Right lobe of liver (tissue), 6 donors: Measurements from ENCODE around the gene DLD. TPM values are rescaled to one million over a fixed set of nuclear protein-coding genes. Genes with fewer than 3 reads are reported as not detected.
A peak's percentile ranks its signal among the peaks of the same experiment; 100 is the strongest.

Experiments used
- ATAC-seq, 4 donors: fragments of 200-7000 bp; cut with Tn5 transposase; one replicate each; pipeline ENCODE4 v1.9.1; 2020; ENCODE audit warnings: mild to moderate bottlenecking in 4 of 4, moderate library complexity in 4 of 4
- DNase-seq, 3 donors: peaks; one replicate each; pipeline ENCODE4 v3.0.0-alpha.2; 2020
- H3K27ac ChIP-seq, 3 donors: fragments of 200-600 bp; one replicate each; pipeline ENCODE4 v1.8.0; 2022
- H3K27me3 ChIP-seq, 2 donors: fragments of 200-600 bp; one replicate each; pipeline ENCODE4 v1.8.0; 2022
- H3K36me3 ChIP-seq, 4 donors: fragments of 200-600 bp; sonication (generic) in 1 of 4; one replicate each; pipeline versions ENCODE4 v1.5.1 to v1.8.0; 2017 to 2022; ENCODE audit warnings: control low read depth in 1 of 4
- H3K4me1 ChIP-seq, 4 donors: fragments of 200-600 bp; sonication (generic) in 1 of 4; one replicate each; pipeline versions ENCODE4 v1.5.1 to v1.8.0; 2017 to 2022; ENCODE audit warnings: control low read depth in 1 of 4
- H3K4me3 ChIP-seq, 3 donors: fragments of 200-600 bp; one replicate each; pipeline ENCODE4 v1.8.0; 2022
- H3K9me3 ChIP-seq, 4 donors: fragments of 200-600 bp; sonication (generic) in 1 of 4; one replicate each; pipeline versions ENCODE4 v1.5.1 to v1.8.0; 2017 to 2022; ENCODE audit warnings: control low read depth in 1 of 4
- POLR2A ChIP-seq: fragments of 450-650 bp; IDR thresholded peaks from one replicate; pipeline ENCODE4 v1.6.1; 2017; ENCODE audit warnings: antibody characterized with exemption, mild to moderate bottlenecking
- WGBS: methylation state at CpG from one replicate; pipeline ENCODE4 v1.1.6; 2018; ENCODE audit warnings: low coverage, low lambda C conversion rate; ENCODE audit not compliant: insufficient coverage; ENCODE audit errors: missing lambda C conversion rate; 5-methylcytosine and 5-hydroxymethylcytosine counted together
- intact Hi-C, 2 donors: fragments of 100-400 bp; cut with DNase I; formaldehyde crosslinking; loops; one replicate each; pipeline versions ENCODE4 v1.11.2 to v1.14.1; 2022
- total RNA-seq, 6 experiments: library from RNA; depleted of rRNA in 2 of 6; stranded (reverse); fragments of >200 nt in 2 of 6; fragmentation: NEBNext Ultra II Directional in 3 of 6; extraction: Animal tissue kit (Norgen Biotek cat#: 25700) in 3 of 6; gene quantifications; one replicate each; pipeline versions ENCODE4 v1.1.0 to v1.2.4, GENCODE V29; 2016 to 2023
- TF ChIP-seq, protein P1 (sequence below), 4 donors: fragments of 200-600 bp in 3 of 4; fragments of 450-650 bp in 1 of 4; IDR thresholded peaks; one replicate each; pipeline versions ENCODE4 v1.5.1 to v1.8.0; 2016 to 2022; ENCODE audit warnings: antibody characterized with exemption in 4 of 4, mild to moderate bottlenecking in 2 of 4
- donor health status: DM: no; HTN: yes; CAD: no.
- donor health status: DM: no; HTN: no; CAD: no.
- donor health status: DM: no; HTN: no; CAD: no.
- donor health status: DM: no; HTN: yes; CAD: no.
- donor health status: DM: no; HTN: yes; CAD: no.

The DLD gene
- total RNA-seq, 6 experiments from 2014 or later = 51.5 to 69.4 (median 61.0) TPM

DNA sequence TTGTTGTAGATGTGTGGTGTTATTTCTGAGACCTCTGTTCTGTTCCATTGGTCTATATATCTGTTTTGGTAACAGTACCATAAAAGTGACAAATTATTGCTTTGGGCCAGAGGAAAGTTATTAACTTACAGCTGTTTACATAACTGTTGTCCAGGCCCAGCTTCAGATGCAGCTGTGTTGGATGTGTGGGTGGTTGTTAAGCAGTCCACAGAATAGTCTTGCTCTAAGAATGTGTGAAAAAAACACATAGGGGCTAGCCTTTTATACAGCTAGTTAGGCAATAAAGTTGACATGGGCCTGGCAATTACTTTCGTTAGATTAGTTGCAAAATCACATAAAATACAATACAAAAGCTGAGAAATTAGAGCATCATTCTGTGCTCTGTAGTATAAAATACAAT is 31.9 kb downstream of the DLD start:
- H3K9me3 ChIP-seq = no peaks in the 10 kb centered on the region
- WGBS = 60% methylated on average over 1 of the region's 1 CpG
- intact Hi-C loops = no loop called here

DNA sequence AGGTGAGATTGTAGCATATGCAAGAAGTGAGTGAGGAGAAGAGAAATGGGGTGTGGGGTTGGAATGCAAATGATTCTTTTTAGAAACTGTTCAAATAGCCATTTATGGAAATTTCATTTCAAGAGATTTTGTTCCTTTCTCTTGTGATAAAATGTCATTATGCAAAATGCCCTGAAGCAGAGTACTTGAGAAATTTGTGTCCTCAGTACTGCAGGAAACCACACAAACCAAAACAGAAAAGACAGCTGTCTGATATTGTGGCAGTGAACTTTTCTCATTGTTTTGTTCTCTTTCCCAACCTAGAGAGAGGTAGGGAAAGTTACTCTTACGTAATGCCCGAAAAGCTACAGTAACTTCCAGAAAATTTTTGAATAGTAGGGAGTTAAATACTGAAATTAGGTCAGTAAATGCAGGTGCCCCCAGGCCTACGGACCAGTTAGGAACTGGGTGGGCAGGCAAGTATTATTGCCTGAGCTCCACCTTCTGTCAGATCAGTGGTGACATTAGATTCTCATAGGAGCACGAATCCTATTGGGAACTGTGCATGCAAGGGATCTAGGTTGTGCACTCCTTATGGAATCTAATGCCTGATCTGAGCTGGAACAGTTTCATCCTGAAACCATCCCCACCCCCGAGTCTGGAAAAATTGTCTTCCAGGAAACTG is 34.0 kb downstream of the DLD start:
- Histone ChIP-seq H3K4me3 (no peak overlapping the region), H3K27ac (no peak overlapping the region), H3K4me1 (no peaks in the 10 kb centered on the region), H3K36me3 (peaks cover 0 to 26% (median under 1%) of the 10 kb centered on the region in 4 donors), H3K9me3 (no peaks in the 10 kb centered on the region), H3K27me3 (no peaks in the 10 kb centered on the region)
- DNase-seq = no peak
- no peak for TF ChIP-seq POLR2A
- TF ChIP-seq, protein P1, sequence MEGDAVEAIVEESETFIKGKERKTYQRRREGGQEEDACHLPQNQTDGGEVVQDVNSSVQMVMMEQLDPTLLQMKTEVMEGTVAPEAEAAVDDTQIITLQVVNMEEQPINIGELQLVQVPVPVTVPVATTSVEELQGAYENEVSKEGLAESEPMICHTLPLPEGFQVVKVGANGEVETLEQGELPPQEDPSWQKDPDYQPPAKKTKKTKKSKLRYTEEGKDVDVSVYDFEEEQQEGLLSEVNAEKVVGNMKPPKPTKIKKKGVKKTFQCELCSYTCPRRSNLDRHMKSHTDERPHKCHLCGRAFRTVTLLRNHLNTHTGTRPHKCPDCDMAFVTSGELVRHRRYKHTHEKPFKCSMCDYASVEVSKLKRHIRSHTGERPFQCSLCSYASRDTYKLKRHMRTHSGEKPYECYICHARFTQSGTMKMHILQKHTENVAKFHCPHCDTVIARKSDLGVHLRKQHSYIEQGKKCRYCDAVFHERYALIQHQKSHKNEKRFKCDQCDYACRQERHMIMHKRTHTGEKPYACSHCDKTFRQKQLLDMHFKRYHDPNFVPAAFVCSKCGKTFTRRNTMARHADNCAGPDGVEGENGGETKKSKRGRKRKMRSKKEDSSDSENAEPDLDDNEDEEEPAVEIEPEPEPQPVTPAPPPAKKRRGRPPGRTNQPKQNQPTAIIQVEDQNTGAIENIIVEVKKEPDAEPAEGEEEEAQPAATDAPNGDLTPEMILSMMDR (IDR thresholded peaks at IDR 0.05) = no peak
- intact Hi-C loops = no loop called here
- peak in 1 of 4 donors; percentile 14 for ATAC-seq
- WGBS = 56% methylated on average over 4 of the region's 5 CpGs

More for the DNA sequence above, 31.9 kb downstream of the DLD start:
- ATAC-seq = no peak
- Histone ChIP-seq H3K4me3 (no peak overlapping the region), H3K36me3 (peaks cover 0 to 37% (median 12%) of the 10 kb centered on the region in 4 donors), H3K27ac (no peak overlapping the region), H3K27me3 (no peaks in the 10 kb centered on the region), H3K4me1 (no peaks in the 10 kb centered on the region)
- TF ChIP-seq POLR2A = no peak
- TF ChIP-seq, protein P1 (IDR thresholded peaks at IDR 0.05) = no peak
- DNase-seq = no peak

DNA sequence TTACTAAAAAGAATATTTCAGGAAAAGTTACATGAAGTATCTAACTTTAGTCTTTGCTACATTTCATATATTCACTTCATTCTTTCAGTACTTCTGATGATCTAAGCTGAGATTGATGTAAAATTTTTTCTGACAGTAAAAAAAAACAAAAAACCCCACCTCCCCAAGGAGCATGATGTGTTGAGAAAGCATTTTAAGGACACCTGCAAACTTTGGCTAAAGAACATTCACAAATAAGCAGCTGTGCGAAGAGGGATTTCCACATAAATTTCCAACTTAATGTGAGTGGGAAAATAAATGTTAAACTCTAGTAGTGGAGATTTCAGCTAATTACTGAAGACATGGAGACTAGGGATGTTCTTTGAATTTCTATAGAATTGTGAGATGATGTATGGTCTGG is 35.5 kb downstream of the DLD start:
- DNase-seq (no peak), ATAC-seq (no peak)
- H3K27ac ChIP-seq = no peak overlapping the region
- no peaks in the 10 kb centered on the region for H3K27me3 ChIP-seq
- peaks cover 0 to 22% (median 0%) of the 10 kb centered on the region in 4 donors for H3K36me3 ChIP-seq
- intact Hi-C loops = no loop called here
- H3K4me3 ChIP-seq = no peak overlapping the region
- 91% methylated on average over 1 of the region's 1 CpG for WGBS
- no peaks in the 10 kb centered on the region for H3K9me3 ChIP-seq
- no peak for TF ChIP-seq POLR2A
- TF ChIP-seq, protein P1 (IDR thresholded peaks at IDR 0.05) = no peak
- no peaks in the 10 kb centered on the region for H3K4me1 ChIP-seq

DNA sequence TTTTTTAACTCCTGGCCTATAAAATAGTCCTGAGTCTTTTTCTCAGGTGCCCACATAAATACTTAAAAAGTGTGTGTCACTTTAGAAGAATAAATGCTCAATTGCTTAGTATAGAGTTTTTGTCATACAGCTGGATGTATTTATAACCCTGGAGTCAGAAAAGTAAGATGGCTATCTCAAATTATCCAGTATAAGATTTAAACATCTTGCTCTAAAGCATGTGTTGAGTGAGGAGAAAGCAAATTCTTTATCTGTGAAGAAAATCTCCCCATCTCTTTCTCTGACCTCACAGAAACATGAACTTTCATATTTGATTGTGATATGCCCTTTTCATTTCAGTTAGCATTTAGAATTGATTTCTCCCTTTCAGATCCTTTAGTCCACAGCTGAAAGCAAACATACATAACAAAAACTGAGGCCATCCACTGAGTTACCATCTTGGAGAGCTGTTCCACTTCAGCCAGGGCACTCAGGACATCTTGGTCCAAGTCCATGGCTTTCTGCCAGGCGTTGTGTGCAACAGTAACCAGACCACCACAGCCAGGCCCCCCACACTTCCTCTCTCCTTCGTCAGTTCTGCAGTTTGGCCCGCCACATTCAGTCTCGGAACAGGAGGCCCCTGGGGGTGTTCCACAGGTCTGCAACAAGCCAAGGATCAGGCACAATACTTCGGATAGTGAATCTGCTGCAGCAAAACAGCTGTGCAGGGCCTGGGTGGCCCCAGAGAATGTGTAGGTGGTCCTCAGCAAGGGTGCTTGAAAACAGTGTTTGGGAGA is 40.9 kb downstream of the DLD start:
- 61% methylated on average over 5 of the region's 5 CpGs for WGBS
- DNase-seq = no peak
- Histone ChIP-seq H3K9me3 (no peaks in the 10 kb centered on the region), H3K36me3 (peaks cover 0 to 15% (median 0%) of the 10 kb centered on the region in 4 donors), H3K4me1 (no peaks in the 10 kb centered on the region), H3K4me3 (no peak overlapping the region), H3K27me3 (no peaks in the 10 kb centered on the region), H3K27ac (no peak overlapping the region)
- intact Hi-C loops = no loop called here
- no peak for ATAC-seq
- TF ChIP-seq, protein P1 (IDR thresholded peaks at IDR 0.05) = no peak
- TF ChIP-seq POLR2A = no peak
